ENCODE measurements around the gene LETM1. TPM values are rescaled to one million over a fixed set of nuclear protein-coding genes. Genes with fewer than 3 reads are reported as not detected.
"Not testable (repeated sequence)": the region's sequence is repeated elsewhere in the genome, so short reads cannot be mapped to it uniquely, and the experiment has no call there.

LETM1 gene
- total and polyA plus RNA-seq, 2 experiments from 2014 or later, result 23.3 to 68.9 TPM

DNA sequence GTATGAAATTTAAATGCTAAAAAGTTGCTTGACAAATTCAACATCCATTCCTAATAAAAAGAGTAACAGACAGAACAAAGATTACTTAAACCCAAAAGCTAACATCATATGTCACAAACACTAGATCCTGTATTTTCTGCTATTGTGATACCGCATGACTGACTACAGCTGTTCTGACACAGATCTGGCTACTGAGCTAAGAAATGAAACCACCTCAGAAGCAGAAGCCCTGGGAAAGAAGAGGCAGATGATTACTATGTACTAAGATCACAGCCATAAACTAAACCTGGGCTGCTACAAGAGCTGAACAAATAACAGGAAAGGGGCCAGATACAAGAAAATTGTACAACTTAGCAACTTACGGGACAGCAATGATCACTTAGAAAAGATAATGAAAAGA lies 9.4 kb downstream of the LETM1 start:
- H2AFZ ChIP-seq, result no peak overlapping the region

DNA sequence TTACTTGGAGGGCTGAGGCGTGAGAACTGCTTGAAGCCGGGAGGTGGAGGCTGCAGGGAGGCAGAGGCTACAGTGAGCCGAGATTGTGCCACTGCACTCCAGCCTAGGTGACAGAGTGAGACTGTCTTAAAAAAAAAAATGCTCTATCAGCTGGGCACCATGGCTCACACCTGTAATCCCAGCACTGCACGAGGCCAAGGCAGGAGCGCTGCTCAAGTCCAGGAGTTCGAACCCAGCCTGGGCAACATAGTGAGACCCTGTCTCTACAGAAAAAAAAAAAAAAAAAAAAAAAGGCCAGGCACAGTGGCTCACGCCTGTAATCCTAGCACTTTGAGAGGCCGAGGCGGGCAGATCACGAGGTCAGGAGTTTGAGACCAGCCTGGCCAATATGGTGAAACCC lies 11.3 kb downstream of the LETM1 start:
- H3K4me3 ChIP-seq; ATAC-seq; H3K4me1 Mint-ChIP-seq; H3K27ac ChIP-seq (ENCODE audit: low read depth); H3K79me2 ChIP-seq (replicated peaks; ENCODE audit: insufficient read depth); H3K9me3 Mint-ChIP-seq; H3K9me2 ChIP-seq (ENCODE audit: insufficient read depth); H3K4me2 ChIP-seq; H3K4me1 ChIP-seq (ENCODE audit: insufficient read depth); H3K27ac Mint-ChIP-seq; H2AFZ ChIP-seq; H3F3A ChIP-seq (replicated peaks; ENCODE audit: low read depth); H3K27me3 Mint-ChIP-seq (ENCODE audit: insufficient read depth, low read depth, poor library complexity); H3K4me3 Mint-ChIP-seq; H3K27me3 ChIP-seq (ENCODE audit: insufficient read depth); DNase-seq (ENCODE audit: low spot score): not testable (repeated sequence)
- Histone ChIP-seq H3K36me3 (ENCODE audit: insufficient read depth) (peaks cover 13% of the 10 kb centered on the region), H4K20me1 (replicated peaks; ENCODE audit: insufficient read depth) (peaks cover 13% of the 10 kb centered on the region)
- peaks cover 47% of the 10 kb centered on the region for H3K36me3 Mint-ChIP-seq (ENCODE audit: low read depth)

More for the DNA sequence above, 9.4 kb downstream of the LETM1 start:
- H3F3A ChIP-seq (replicated peaks; ENCODE audit: low read depth), result no peaks in the 10 kb centered on the region
- TF ChIP-seq, protein P1, sequence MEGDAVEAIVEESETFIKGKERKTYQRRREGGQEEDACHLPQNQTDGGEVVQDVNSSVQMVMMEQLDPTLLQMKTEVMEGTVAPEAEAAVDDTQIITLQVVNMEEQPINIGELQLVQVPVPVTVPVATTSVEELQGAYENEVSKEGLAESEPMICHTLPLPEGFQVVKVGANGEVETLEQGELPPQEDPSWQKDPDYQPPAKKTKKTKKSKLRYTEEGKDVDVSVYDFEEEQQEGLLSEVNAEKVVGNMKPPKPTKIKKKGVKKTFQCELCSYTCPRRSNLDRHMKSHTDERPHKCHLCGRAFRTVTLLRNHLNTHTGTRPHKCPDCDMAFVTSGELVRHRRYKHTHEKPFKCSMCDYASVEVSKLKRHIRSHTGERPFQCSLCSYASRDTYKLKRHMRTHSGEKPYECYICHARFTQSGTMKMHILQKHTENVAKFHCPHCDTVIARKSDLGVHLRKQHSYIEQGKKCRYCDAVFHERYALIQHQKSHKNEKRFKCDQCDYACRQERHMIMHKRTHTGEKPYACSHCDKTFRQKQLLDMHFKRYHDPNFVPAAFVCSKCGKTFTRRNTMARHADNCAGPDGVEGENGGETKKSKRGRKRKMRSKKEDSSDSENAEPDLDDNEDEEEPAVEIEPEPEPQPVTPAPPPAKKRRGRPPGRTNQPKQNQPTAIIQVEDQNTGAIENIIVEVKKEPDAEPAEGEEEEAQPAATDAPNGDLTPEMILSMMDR (conservative IDR thresholded peaks at IDR 0.05; ENCODE audit: low read depth in 2 of 2), result no peak
- TF ChIP-seq CREB1 (CRISPR knock-in tag; IDR thresholded peaks at IDR 0.05; ENCODE audit: low read depth), result no peak
- TF ChIP-seq, protein P2, sequence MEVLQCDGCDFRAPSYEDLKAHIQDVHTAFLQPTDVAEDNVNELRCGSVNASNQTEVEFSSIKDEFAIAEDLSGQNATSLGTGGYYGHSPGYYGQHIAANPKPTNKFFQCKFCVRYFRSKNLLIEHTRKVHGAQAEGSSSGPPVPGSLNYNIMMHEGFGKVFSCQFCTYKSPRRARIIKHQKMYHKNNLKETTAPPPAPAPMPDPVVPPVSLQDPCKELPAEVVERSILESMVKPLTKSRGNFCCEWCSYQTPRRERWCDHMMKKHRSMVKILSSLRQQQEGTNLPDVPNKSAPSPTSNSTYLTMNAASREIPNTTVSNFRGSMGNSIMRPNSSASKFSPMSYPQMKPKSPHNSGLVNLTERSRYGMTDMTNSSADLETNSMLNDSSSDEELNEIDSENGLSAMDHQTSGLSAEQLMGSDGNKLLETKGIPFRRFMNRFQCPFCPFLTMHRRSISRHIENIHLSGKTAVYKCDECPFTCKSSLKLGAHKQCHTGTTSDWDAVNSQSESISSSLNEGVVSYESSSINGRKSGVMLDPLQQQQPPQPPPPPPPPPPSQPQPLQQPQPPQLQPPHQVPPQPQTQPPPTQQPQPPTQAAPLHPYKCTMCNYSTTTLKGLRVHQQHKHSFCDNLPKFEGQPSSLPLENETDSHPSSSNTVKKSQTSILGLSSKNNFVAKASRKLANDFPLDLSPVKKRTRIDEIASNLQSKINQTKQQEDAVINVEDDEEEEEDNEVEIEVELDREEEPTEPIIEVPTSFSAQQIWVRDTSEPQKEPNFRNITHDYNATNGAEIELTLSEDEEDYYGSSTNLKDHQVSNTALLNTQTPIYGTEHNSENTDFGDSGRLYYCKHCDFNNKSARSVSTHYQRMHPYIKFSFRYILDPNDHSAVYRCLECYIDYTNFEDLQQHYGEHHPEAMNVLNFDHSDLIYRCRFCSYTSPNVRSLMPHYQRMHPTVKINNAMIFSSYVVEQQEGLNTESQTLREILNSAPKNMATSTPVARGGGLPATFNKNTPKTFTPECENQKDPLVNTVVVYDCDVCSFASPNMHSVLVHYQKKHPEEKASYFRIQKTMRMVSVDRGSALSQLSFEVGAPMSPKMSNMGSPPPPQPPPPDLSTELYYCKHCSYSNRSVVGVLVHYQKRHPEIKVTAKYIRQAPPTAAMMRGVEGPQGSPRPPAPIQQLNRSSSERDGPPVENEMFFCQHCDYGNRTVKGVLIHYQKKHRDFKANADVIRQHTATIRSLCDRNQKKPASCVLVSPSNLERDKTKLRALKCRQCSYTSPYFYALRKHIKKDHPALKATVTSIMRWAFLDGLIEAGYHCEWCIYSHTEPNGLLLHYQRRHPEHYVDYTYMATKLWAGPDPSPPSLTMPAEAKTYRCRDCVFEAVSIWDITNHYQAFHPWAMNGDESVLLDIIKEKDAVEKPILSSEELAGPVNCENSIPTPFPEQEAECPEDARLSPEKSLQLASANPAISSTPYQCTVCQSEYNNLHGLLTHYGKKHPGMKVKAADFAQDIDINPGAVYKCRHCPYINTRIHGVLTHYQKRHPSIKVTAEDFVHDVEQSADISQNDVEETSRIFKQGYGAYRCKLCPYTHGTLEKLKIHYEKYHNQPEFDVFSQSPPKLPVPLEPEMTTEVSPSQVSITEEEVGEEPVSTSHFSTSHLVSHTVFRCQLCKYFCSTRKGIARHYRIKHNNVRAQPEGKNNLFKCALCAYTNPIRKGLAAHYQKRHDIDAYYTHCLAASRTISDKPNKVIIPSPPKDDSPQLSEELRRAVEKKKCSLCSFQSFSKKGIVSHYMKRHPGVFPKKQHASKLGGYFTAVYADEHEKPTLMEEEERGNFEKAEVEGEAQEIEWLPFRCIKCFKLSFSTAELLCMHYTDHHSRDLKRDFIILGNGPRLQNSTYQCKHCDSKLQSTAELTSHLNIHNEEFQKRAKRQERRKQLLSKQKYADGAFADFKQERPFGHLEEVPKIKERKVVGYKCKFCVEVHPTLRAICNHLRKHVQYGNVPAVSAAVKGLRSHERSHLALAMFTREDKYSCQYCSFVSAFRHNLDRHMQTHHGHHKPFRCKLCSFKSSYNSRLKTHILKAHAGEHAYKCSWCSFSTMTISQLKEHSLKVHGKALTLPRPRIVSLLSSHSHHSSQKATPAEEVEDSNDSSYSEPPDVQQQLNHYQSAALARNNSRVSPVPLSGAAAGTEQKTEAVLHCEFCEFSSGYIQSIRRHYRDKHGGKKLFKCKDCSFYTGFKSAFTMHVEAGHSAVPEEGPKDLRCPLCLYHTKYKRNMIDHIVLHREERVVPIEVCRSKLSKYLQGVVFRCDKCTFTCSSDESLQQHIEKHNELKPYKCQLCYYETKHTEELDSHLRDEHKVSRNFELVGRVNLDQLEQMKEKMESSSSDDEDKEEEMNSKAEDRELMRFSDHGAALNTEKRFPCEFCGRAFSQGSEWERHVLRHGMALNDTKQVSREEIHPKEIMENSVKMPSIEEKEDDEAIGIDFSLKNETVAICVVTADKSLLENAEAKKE (CRISPR knock-in tag; IDR thresholded peaks at IDR 0.05), result no peak
- H3K4me1 Mint-ChIP-seq, result 0 out of 3 replicates have a peak, but pooled peaks cover 4% of the 10 kb centered on the region
- no peaks in the 10 kb centered on the region for H3K27me3 ChIP-seq (ENCODE audit: insufficient read depth)
- peaks cover 9% of the 10 kb centered on the region for H3K79me2 ChIP-seq (replicated peaks; ENCODE audit: insufficient read depth)
- no peak overlapping the region for H3K4me2 ChIP-seq
- DNase-seq (ENCODE audit: low spot score) (no peak), ATAC-seq (no peak)
- no peak overlapping the region for H3K27ac ChIP-seq (ENCODE audit: low read depth)
- H4K20me1 ChIP-seq (replicated peaks; ENCODE audit: insufficient read depth), result peaks cover 21% of the 10 kb centered on the region
- no peak overlapping the region for H3K27ac Mint-ChIP-seq
- 0 out of 2 replicates have a peak, but pooled peaks cover 4% of the 10 kb centered on the region for H3K36me3 ChIP-seq (ENCODE audit: insufficient read depth)
- H3K4me3 ChIP-seq, result no peak overlapping the region
- H3K4me1 ChIP-seq (ENCODE audit: insufficient read depth), result no peaks in the 10 kb centered on the region
- H3K9me2 ChIP-seq (ENCODE audit: insufficient read depth), result no peaks in the 10 kb centered on the region
- H3K27me3 Mint-ChIP-seq (ENCODE audit: insufficient read depth, low read depth, poor library complexity), result no peaks in the 10 kb centered on the region
- H3K4me3 Mint-ChIP-seq, result no peak overlapping the region
- H3K36me3 Mint-ChIP-seq (ENCODE audit: low read depth), result peaks cover 31% of the 10 kb centered on the region
- no peaks in the 10 kb centered on the region for H3K9me3 Mint-ChIP-seq

Measured in GM23338 (cell line).